Measurements from ENCODE around the gene RMDN3.

The RMDN3 gene

GRCh38 chr15:40754883-40755811 is at the start of gene RMDN3:
TSS of gene RMDN3 (minus strand) at chr15:40755254. CDS start at chr15:40754783, 471 bp downstream.
- peak; percentile 85 for DNase-seq

- DNase-seq: no peak
Measured at GRCh38 chr15:40803688-40804087, 48.6 kb upstream of the RMDN3 start.

GRCh38 chr15:40803076-40803475 is 48.0 kb upstream of the RMDN3 start:
- no peak for DNase-seq

GRCh38 chr15:40799523-40799922 is 44.5 kb upstream of the RMDN3 start:
- no peak for DNase-seq

GRCh38 chr15:40796512-40796911 is 41.5 kb upstream of the RMDN3 start:
- DNase-seq: no peak

GRCh38 chr15:40796041-40796440 is 41.0 kb upstream of the RMDN3 start:
- DNase-seq: no peak

- DNase-seq: no peak
Measured at GRCh38 chr15:40793216-40793989, 38.3 kb upstream of the RMDN3 start.

- no peak for DNase-seq
Measured at GRCh38 chr15:40792394-40792793, 37.3 kb upstream of the RMDN3 start.

GRCh38 chr15:40790718-40791117 is 35.7 kb upstream of the RMDN3 start:
- no peak for DNase-seq

GRCh38 chr15:40789999-40790398 is 34.9 kb upstream of the RMDN3 start:
- DNase-seq: no peak

- no peak for DNase-seq
Measured at GRCh38 chr15:40789119-40789518, 34.1 kb upstream of the RMDN3 start.

GRCh38 chr15:40787991-40788390 is 32.9 kb upstream of the RMDN3 start:
- DNase-seq: no peak

- DNase-seq: no peak
Measured at GRCh38 chr15:40787344-40787841, 32.3 kb upstream of the RMDN3 start.

- no peak for DNase-seq
Measured at GRCh38 chr15:40785814-40786213, 30.8 kb upstream of the RMDN3 start.

GRCh38 chr15:40785164-40785563 is 30.1 kb upstream of the RMDN3 start:
- DNase-seq: no peak

GRCh38 chr15:40782609-40783227 is 27.7 kb upstream of the RMDN3 start:
- DNase-seq: peak; percentile 29

GRCh38 chr15:40776537-40777141 is 21.6 kb upstream of the RMDN3 start:
- no peak for DNase-seq

- DNase-seq: no peak
Measured at GRCh38 chr15:40775740-40776536, 20.9 kb upstream of the RMDN3 start.

GRCh38 chr15:40775007-40775406 is 20.0 kb upstream of the RMDN3 start:
- DNase-seq: no peak

GRCh38 chr15:40773902-40774301 is 18.8 kb upstream of the RMDN3 start:
- DNase-seq: no peak

GRCh38 chr15:40773496-40773895 is 18.4 kb upstream of the RMDN3 start:
- DNase-seq: no peak

GRCh38 chr15:40772014-40772413 is 17.0 kb upstream of the RMDN3 start:
- no peak for DNase-seq

Measured in NCI-H2227 treated with DMSO at 0.1 percent for 48 hours (cell line).